Measurements from ENCODE around the gene NCOA6.

GRCh38 chr20:34717230-34718095 is 108.0 kb downstream of the NCOA6 start:
- TF ChIP-seq CTCF (IDR thresholded peaks at IDR 0.05) (no peak), POLR2A (IDR thresholded peaks at IDR 0.05) (no peak)

Measured in uterus (tissue), 2 donors.